Measurements from ENCODE around the gene RFESD. TPM values are rescaled to one million over a fixed set of nuclear protein-coding genes. Genes with fewer than 3 reads are reported as not detected.
"Not testable (repeated sequence)": the region's sequence is repeated elsewhere in the genome, so short reads cannot be mapped to it uniquely, and the experiment has no call there.

RFESD gene
- total RNA-seq, 1 donor from 2014 or later: 1.6 TPM

- DNase-seq (ENCODE audit: low read depth in 2 of 2): no peak
Observed at GRCh38 chr5:95662946-95663345, 16.4 kb downstream of the RFESD start.

- DNase-seq (ENCODE audit: low read depth in 2 of 2): peak; percentile 41 to 51
Observed at GRCh38 chr5:95664204-95664786, 17.7 kb downstream of the RFESD start.

GRCh38 chr5:95667061-95667618 lies 20.6 kb downstream of the RFESD start:
- no peak for DNase-seq (ENCODE audit: low read depth in 2 of 2)

GRCh38 chr5:95667678-95668077 lies 21.1 kb downstream of the RFESD start:
- no peak for DNase-seq (ENCODE audit: low read depth in 2 of 2)

GRCh38 chr5:95668216-95668615 lies 21.6 kb downstream of the RFESD start:
- peak; percentile 19 for DNase-seq (ENCODE audit: low read depth in 2 of 2)

- peak in 1 of 2 donors; percentile 78 for DNase-seq (ENCODE audit: low read depth in 2 of 2)
Observed at GRCh38 chr5:95668728-95669127, 22.2 kb downstream of the RFESD start.

- DNase-seq (ENCODE audit: low read depth in 2 of 2): peak; percentile 63 to 93
Observed at GRCh38 chr5:95669540-95669939, 23.0 kb downstream of the RFESD start.

- DNase-seq (ENCODE audit: low read depth in 2 of 2): no peak
Observed at GRCh38 chr5:95669985-95670384, 23.4 kb downstream of the RFESD start.

GRCh38 chr5:95670568-95670967 lies 24.0 kb downstream of the RFESD start:
- DNase-seq (ENCODE audit: low read depth in 2 of 2): no peak

GRCh38 chr5:95671826-95672225 lies 25.2 kb downstream of the RFESD start:
- DNase-seq (ENCODE audit: low read depth in 2 of 2): no peak

GRCh38 chr5:95672641-95673040 lies 26.1 kb downstream of the RFESD start:
- DNase-seq (ENCODE audit: low read depth in 2 of 2): no peak

- DNase-seq (ENCODE audit: low read depth in 2 of 2): no peak
Observed at GRCh38 chr5:95673081-95673480, 26.5 kb downstream of the RFESD start.

GRCh38 chr5:95682891-95683290 lies 36.3 kb downstream of the RFESD start, which contains the start of gene SPATA9:
TSS of gene SPATA9 (minus strand) at chr5:95682991. CDS start at chr5:95682854, 137 bp downstream.
- DNase-seq (ENCODE audit: low read depth in 2 of 2): no peak

- DNase-seq (ENCODE audit: low read depth in 2 of 2): no peak
Observed at GRCh38 chr5:95684361-95684760, 37.8 kb downstream of the RFESD start.

- no peak for DNase-seq (ENCODE audit: low read depth in 2 of 2)
Observed at GRCh38 chr5:95686651-95687050, 40.1 kb downstream of the RFESD start.

GRCh38 chr5:95689680-95690079 lies 43.1 kb downstream of the RFESD start:
- no peak for DNase-seq (ENCODE audit: low read depth in 2 of 2)

- no peak for DNase-seq (ENCODE audit: low read depth in 2 of 2)
Observed at GRCh38 chr5:95690333-95690732, 43.8 kb downstream of the RFESD start.

GRCh38 chr5:95697781-95698681 lies 51.5 kb downstream of the RFESD start:
- no peak for DNase-seq (ENCODE audit: low read depth in 2 of 2)

GRCh38 chr5:95699337-95699736 lies 52.8 kb downstream of the RFESD start:
- DNase-seq (ENCODE audit: low read depth in 2 of 2): no peak

- no peak for DNase-seq (ENCODE audit: low read depth in 2 of 2)
Observed at GRCh38 chr5:95701074-95701473, 54.5 kb downstream of the RFESD start.

- DNase-seq (ENCODE audit: low read depth in 2 of 2): no peak
Observed at GRCh38 chr5:95704150-95704549, 57.6 kb downstream of the RFESD start.

GRCh38 chr5:95706196-95706595 lies 59.6 kb downstream of the RFESD start:
- DNase-seq (ENCODE audit: low read depth in 2 of 2): not testable (repeated sequence)

GRCh38 chr5:95707055-95707454 lies 60.5 kb downstream of the RFESD start:
- DNase-seq (ENCODE audit: low read depth in 2 of 2): no peak
